Esophagus squamous epithelium (tissue), 5 donors: Measurements from ENCODE around the gene MCCD1. TPM values are rescaled to one million over a fixed set of nuclear protein-coding genes. Genes with fewer than 3 reads are reported as not detected.

Experiments
- DNase-seq: peaks from one replicate; lab custom pipeline; 2025; lab: John Stamatoyannopoulos, UW
- H3K27ac ChIP-seq, 4 donors: fragments of 200-600 bp; sonication (generic); one replicate each; pipeline ENCODE4 v1.5.1; 2016 to 2019; ENCODE audit warnings: mild to moderate bottlenecking in 1 of 4
- H3K27me3 ChIP-seq, 4 donors: fragments of 200-600 bp; sonication (generic); 1 replicate in 3 of 4; 2 replicates in 1 of 4; pipeline versions ENCODE4 v1.5.1 to v1.6.0; 2017 to 2021; ENCODE audit warnings: antibody characterized with exemption in 1 of 4
- H3K36me3 ChIP-seq, 3 donors: fragments of 200-600 bp; sonication (generic); one replicate each; pipeline ENCODE4 v1.5.1; 2016 to 2019
- H3K4me1 ChIP-seq, 3 donors: fragments of 200-600 bp; sonication (generic); one replicate each; pipeline ENCODE4 v1.5.1; 2017 to 2019
- H3K4me3 ChIP-seq, 4 donors: fragments of 200-600 bp; sonication (generic); 1 replicate in 3 of 4; 2 replicates in 1 of 4; pipeline ENCODE4 v1.5.1; 2016 to 2019; ENCODE audit warnings: mild to moderate bottlenecking in 2 of 4, moderate library complexity in 1 of 4
- H3K9me3 ChIP-seq, 3 donors: fragments of 200-600 bp; sonication (generic); one replicate each; pipeline ENCODE4 v1.5.1; 2016 to 2019
- POLR2A ChIP-seq, 4 donors: fragments of 450-650 bp; IDR thresholded peaks; one replicate each; pipeline ENCODE4 v1.6.1; 2017; ENCODE audit warnings: antibody characterized with exemption in 4 of 4, mild to moderate bottlenecking in 4 of 4, moderate library complexity in 3 of 4
- WGBS, 2 donors: methylation state at CpG; one replicate each; pipeline ENCODE4 v1.1.5; 2018; 5-methylcytosine and 5-hydroxymethylcytosine counted together
- intact Hi-C: fragments of 100-400 bp; cut with DNase I; formaldehyde crosslinking; loops from one replicate; pipeline ENCODE4 v1.15.0; 2022
- total RNA-seq, 4 donors: library from RNA; depleted of rRNA; stranded (reverse); fragments of >200 nt; gene quantifications; one replicate each; pipeline ENCODE4 v1.1.0, GENCODE V29; 2016
- TF ChIP-seq, protein P1 (sequence below), 6 experiments: fragments of 450-650 bp in 4 of 6; fragments of 200-600 bp in 2 of 6; sonication (generic) in 2 of 6; IDR thresholded peaks; one replicate each; pipeline ENCODE4 v1.5.1; 2016 to 2019; ENCODE audit warnings: antibody characterized with exemption in 6 of 6, mild to moderate bottlenecking in 4 of 6, moderate library complexity in 4 of 6
- donor health status: DM: yes; HTN: yes; CAD: no.

MCCD1 gene
- total RNA-seq, 4 donors from 2014 or later: not detected

DNA sequence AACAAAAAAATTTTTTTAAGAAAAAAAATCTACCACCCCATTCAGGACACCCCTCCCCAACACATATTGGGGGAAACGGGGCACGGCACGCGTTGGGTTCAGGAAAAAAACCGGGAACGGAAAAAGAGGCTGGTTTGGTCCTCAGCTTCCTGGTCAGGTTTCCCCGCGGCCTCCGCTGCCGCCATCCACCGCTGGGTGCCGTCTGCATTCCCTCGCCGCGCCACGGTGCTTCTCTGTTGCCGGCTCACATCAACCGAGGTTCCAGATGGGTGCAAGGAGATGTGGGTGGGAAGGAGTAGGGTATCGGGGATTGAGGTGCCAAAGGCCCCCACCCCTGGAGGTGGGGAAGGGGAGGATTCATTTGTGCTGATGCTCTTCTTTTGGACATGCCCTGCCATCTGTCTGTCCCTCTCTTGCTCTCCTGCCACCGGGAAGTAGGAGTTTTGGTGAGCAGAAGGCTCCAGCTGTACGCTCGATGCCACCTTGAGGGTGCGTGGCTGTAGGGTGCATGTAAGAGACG lies 5.8 kb downstream of the MCCD1 start:
- 88 to 89% methylated on average over 24 of the region's 24 CpGs for WGBS, 2 donors
- DNase-seq: no peak

GRCh38 chr6:31535538-31536324 lies 7.0 kb downstream of the MCCD1 start:
- 29 to 30% methylated on average over 2 of the region's 2 CpGs for WGBS, 2 donors
- Histone ChIP-seq H3K36me3 (peaks cover 58 to 97% (median 79%) of the 10 kb centered on the region in 3 donors), H3K27me3 (no peaks in the 10 kb centered on the region), H3K4me1 (peaks cover 18 to 47% (median 30%) of the 10 kb centered on the region in 3 donors), H3K27ac (no peak overlapping the region), H3K4me3 (no peak overlapping the region), H3K9me3 (no peaks in the 10 kb centered on the region)
- DNase-seq: no peak
- no peak for TF ChIP-seq POLR2A (IDR thresholded peaks at IDR 0.05)
- TF ChIP-seq, protein P1, sequence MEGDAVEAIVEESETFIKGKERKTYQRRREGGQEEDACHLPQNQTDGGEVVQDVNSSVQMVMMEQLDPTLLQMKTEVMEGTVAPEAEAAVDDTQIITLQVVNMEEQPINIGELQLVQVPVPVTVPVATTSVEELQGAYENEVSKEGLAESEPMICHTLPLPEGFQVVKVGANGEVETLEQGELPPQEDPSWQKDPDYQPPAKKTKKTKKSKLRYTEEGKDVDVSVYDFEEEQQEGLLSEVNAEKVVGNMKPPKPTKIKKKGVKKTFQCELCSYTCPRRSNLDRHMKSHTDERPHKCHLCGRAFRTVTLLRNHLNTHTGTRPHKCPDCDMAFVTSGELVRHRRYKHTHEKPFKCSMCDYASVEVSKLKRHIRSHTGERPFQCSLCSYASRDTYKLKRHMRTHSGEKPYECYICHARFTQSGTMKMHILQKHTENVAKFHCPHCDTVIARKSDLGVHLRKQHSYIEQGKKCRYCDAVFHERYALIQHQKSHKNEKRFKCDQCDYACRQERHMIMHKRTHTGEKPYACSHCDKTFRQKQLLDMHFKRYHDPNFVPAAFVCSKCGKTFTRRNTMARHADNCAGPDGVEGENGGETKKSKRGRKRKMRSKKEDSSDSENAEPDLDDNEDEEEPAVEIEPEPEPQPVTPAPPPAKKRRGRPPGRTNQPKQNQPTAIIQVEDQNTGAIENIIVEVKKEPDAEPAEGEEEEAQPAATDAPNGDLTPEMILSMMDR (IDR thresholded peaks at IDR 0.05): no peak
- intact Hi-C loops: no loop called here

More for the DNA sequence above, 5.8 kb downstream of the MCCD1 start:
- no peak for TF ChIP-seq POLR2A (IDR thresholded peaks at IDR 0.05)
- TF ChIP-seq, protein P1 (IDR thresholded peaks at IDR 0.05): no peak
- no peaks in the 10 kb centered on the region for H3K27me3 ChIP-seq
- peaks cover 11 to 35% (median 19%) of the 10 kb centered on the region in 3 donors for H3K4me1 ChIP-seq
- intact Hi-C loops: no loop called here
- H3K27ac ChIP-seq: no peak overlapping the region
- peaks cover 57 to 100% (median 84%) of the 10 kb centered on the region in 3 donors for H3K36me3 ChIP-seq
- no peak overlapping the region for H3K4me3 ChIP-seq
- H3K9me3 ChIP-seq: no peaks in the 10 kb centered on the region

- 37 to 40% methylated on average over 5 to 6 of the region's 6 CpGs for WGBS, 2 donors
- no peak for TF ChIP-seq POLR2A (IDR thresholded peaks at IDR 0.05)
- TF ChIP-seq, protein P1 (IDR thresholded peaks at IDR 0.05): no peak
- no peaks in the 10 kb centered on the region for H3K27me3 ChIP-seq
- intact Hi-C loops: no loop called here
- H3K9me3 ChIP-seq: no peaks in the 10 kb centered on the region
- DNase-seq: no peak
- H3K4me1 ChIP-seq: peaks cover 24 to 60% (median 37%) of the 10 kb centered on the region in 3 donors
- peak overlapping the region in 2 of 4 donors; percentile 29 to 99 for H3K27ac ChIP-seq
- H3K36me3 ChIP-seq: peaks cover 49 to 65% (median 52%) of the 10 kb centered on the region in 3 donors
- peak overlapping the region in 2 of 4 donors; percentile 58 to 80 for H3K4me3 ChIP-seq
These were observed 10.1 kb downstream of the MCCD1 start for GRCh38 chr6:31538805-31539400.

DNA sequence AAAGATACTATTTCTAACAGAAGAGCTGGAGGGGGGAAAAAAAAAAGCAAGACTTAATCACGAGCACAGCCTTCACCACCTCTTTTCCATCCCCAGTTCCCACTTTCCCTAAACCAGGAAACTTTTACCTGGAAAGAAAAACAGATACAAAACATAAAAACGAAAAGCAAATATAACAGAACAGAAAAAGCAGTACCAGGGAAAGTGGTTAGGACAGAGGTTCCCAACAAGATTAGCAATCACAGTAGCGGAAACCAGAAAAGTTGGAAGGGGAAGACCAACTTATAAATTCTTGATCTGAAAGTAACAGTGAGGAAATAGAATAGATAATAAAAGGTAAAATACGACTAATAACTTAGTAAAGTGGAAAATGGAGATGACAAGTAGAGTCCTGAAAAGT lies 11.9 kb downstream of the MCCD1 start:
- intact Hi-C loops: no loop called here
- peaks cover 33 to 48% (median 38%) of the 10 kb centered on the region in 3 donors for H3K36me3 ChIP-seq
- WGBS, 2 donors: 8 to 9% methylated on average over 4 of the region's 4 CpGs

More for the DNA sequence above, 11.9 kb downstream of the MCCD1 start:
- TF ChIP-seq POLR2A (IDR thresholded peaks at IDR 0.05): no peak
- TF ChIP-seq, protein P1 (IDR thresholded peaks at IDR 0.05): no peak
- H3K27ac ChIP-seq: peak overlapping the region; percentile 93 to 99 (median 94)
- no peaks in the 10 kb centered on the region for H3K27me3 ChIP-seq
- H3K9me3 ChIP-seq: no peaks in the 10 kb centered on the region
- peak overlapping the region; percentile 58 to 87 (median 74) for H3K4me3 ChIP-seq
- H3K4me1 ChIP-seq: peaks cover 24 to 60% (median 37%) of the 10 kb centered on the region in 3 donors
- no peak for DNase-seq
